Stimulated activated CD8-positive, alpha-beta memory T cell treated with anti-CD3 and anti-CD28 coated beads, Interleukin-4, amount 100 ng/mL, for 48 hours (primary cell): ENCODE measurements around the gene DYNC1I2.

Experiments
- DNase-seq: peaks from one replicate; pipeline ENCODE4 v3.0.0-alpha.2; 2020

DYNC1I2 gene

GRCh38 chr2:171687287-171688128, at the start of gene DYNC1I2:
Gene DYNC1I2 (plus strand): TSS chr2:171687469. CDS start chr2:171690156, 2,687 bp downstream.
- peak; percentile 82 for DNase-seq

DNA sequence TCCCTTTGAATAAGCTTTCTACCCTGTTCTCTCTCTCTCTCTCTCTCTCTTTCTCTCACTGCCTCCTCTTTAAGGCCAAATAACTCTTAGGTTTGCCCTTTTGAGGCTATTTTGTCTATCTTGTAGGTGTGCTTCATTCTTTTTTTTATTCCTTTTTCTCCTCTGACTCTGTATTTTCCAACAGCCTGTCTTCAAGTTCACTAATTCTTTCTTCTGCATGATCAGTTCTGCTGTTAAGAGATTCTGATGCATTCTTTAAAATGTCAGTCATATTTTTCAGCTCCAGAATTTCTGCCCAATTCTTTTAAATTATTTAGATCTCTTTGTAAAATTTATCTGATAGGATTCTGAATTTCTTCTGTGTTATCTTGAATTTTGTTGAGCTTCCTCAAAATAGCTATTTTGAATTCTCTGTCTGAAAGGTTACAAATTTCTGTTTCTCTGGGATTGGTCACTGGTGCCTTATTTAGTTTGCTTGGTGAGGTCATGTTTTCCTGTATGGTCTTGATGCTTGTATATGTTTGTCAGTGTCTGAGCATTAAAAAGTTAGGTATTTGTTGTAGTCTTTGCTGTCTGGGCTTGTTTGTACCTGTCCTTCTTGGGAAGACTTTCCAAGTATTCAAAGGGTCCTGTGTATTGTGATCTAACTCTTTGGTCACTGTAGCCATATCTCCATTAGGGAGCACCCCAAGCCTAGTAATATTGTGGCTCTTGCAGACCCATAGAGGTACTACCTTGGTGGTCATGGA, 35.4 kb upstream of the DYNC1I2 start:
- DNase-seq = no peak

DNA sequence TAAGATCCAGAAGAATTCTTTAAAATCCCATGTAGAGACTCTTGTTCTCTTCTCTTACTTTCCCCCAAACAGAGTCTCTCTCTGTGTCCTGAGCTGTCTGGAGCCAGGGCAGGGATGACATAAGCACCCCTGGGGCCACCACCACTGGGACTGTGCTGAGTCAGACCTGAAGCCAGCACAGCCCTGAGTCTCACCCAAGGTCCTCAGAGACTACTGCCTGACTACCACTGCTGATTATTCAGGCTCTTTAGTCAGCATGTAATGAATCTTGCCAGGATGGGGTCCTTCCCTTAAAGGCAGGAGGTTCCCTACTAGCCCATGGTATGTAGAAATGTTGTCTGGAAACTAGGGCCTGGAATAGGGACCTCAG, 34.9 kb upstream of the DYNC1I2 start:
- DNase-seq = no peak

- no peak for DNase-seq
Observed at GRCh38 chr2:171655586-171655985, 31.7 kb upstream of the DYNC1I2 start.

DNA sequence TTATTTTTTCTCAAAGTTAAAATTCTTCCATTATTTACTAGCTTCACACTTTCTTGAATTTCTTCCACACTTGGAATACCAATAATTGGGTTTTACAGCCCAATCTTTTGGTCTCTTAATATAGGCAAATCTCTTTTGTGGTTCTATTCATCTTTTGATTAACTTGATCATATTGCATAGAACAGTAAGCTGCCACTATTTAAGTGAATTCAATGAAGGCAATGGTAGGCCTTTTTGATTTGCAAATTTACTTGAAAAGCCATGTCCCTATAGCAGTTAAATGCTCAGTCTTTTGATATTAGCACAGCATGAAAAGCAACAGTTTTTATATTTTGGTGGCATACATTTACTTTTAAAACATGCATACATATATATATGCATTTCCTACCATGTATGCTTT, 20.2 kb upstream of the DYNC1I2 start:
- DNase-seq = no peak

DNA sequence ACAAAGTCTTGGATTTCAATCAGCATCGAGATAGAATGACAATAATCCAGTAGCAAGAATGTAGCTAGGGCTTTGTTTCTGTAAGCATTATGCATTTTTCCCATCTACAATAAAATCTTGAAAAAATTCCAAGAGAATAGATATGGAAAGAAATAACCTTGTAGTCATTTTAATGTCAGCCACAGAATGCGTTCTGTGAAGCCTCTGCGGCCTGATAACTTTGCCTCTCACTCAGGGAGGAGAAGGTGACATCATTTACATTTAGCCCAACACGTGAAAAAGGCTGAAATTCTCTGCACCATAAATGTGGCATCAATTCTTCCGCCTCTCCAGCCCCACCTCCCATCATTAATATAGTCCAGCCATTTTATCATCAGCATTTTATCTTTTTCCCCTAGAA, 19.1 kb upstream of the DYNC1I2 start:
- DNase-seq = no peak

GRCh38 chr2:171669121-171669520, 18.1 kb upstream of the DYNC1I2 start:
- DNase-seq = no peak

DNA sequence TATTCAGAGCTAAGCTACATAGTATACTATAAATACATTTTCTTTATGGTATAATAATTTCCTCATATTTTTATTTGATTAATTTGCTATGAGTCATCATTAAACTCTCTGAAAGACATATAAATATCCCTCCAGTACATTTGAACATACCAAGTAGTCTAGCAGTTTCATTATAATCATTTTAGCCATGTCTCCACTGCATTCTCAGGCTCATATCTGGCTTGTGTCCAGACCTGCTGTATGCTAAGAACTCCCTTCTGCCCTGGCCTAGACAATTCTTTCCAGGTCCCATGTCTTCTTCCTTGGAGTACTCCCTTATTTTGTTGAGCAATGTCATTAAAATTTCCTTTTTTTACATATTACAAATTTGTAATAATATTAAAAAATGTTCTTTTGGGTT, 16.6 kb upstream of the DYNC1I2 start:
- DNase-seq = no peak

- no peak for DNase-seq
Observed at GRCh38 chr2:171671867-171672266, 15.4 kb upstream of the DYNC1I2 start.

GRCh38 chr2:171673905-171674304, 13.4 kb upstream of the DYNC1I2 start:
- no peak for DNase-seq

DNA sequence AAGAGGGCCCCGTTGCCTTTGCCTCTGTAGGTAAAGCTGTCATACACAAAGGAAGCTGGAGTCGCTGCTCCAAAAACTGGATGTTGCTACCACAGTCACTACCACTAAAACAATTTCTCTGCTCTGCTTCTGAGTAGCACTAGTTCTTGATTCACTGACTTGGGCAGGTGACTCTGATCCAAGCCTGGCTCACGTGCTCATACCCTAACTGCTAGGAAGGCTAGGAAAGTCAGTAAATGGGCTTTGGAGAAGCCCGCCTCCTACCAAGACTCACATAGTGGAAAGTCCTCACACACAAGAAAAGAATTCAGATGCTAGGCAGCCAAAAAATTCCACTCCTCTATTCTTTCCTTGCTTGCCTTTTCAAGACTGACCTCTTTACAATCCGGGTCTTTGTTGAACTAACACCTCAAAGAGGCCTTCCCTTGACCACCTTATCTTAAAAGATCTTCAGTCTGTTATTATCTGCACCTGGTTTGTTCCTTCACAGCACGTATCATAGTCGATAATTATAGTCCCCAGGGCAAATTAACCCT, 11.4 kb upstream of the DYNC1I2 start:
- DNase-seq = no peak

GRCh38 chr2:171678619-171679018, 8.7 kb upstream of the DYNC1I2 start:
- DNase-seq = no peak

DNA sequence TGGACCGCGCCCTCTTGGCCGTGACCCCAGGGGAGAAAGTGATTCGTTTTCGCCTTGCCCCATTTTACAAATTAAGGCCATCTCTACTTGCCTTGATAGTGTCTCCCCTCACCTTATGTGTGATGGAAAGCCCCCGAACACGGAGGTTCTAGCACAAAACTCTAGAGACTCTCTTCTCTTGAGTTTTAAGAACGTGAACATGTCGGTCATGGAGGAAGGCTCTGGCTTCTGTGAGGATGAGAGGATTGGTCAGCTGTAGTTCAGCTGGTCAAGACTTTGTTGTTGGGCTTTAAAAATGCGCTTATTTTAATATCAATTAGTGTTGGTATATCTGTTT, 828 bp downstream of the DYNC1I2 start:
- no peak for DNase-seq

GRCh38 chr2:171692331-171692730, 5.1 kb downstream of the DYNC1I2 start:
- no peak for DNase-seq

DNA sequence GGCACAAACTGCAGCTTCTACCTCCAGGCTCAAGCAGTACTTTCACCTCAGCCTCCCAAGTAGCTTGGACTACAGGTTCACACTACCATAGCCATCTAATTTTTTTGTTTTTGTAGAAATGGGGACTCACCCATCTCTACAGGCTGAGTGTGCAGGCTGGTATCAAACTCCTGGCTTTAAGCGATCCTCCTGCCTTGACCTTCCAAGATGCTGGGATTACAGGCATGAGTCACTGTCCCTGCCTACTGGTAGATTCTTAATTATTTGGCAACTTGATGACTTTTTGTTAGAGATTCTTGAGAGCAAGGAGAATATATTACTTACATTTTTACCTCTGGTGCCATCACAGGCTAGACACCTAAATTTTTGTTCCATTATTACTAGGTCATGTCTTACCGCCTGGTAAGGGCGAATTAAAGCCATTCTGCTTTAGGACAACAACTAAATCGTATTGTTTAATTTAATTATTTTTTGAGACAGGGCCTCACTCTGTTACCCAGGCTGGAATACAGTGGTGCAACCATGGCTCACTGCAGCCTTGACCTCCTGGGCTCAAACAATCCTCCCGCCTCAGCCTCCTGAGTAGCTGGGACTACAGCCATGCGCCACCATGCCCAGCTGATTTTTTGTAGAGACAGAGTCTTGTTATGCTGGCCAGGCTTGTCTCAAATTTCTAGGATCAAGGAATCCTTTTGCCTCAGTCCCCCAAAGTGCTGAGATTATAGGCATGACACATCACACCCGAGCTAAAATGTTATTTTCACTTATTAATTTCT, 15.7 kb downstream of the DYNC1I2 start:
- DNase-seq = no peak

DNA sequence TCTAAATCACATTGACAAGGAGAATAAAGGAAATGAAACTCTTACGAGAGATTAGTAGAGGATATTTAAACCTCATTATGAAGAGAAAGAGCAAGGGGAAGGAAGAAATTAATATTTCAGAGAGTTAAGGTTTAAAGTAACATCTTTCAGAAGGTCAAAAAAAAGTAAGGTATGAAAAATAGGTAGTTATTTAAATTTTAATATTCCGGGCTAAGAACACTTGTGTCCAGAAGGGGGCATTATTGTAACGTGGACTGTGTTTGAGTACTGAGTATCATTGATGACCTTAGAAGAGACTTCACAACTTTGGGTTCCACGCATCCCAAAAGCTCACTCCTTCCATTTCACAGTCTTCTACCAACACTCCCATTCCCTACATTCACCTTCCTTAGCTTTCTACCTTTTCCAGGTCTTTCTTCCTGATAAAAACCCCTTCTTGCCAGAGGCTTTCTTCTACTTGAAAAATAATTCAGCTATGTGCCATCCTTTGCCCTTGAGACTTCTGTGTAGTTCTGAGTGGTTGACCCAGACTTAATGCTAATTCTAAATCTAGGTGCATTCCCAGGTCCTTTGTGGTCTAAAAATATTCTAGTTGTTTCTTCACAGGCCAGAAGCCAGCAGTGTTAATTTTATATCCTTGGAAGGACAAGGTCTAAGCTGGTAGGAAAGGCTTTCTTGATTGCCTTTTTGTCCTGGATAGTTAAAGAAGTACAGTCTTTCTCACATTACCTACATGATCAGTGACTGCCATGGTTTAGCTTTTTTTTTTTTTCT, 16.5 kb downstream of the DYNC1I2 start:
- DNase-seq = no peak

GRCh38 chr2:171706152-171706803, 19.0 kb downstream of the DYNC1I2 start:
- no peak for DNase-seq

GRCh38 chr2:171707752-171708151, 20.5 kb downstream of the DYNC1I2 start:
- no peak for DNase-seq

DNA sequence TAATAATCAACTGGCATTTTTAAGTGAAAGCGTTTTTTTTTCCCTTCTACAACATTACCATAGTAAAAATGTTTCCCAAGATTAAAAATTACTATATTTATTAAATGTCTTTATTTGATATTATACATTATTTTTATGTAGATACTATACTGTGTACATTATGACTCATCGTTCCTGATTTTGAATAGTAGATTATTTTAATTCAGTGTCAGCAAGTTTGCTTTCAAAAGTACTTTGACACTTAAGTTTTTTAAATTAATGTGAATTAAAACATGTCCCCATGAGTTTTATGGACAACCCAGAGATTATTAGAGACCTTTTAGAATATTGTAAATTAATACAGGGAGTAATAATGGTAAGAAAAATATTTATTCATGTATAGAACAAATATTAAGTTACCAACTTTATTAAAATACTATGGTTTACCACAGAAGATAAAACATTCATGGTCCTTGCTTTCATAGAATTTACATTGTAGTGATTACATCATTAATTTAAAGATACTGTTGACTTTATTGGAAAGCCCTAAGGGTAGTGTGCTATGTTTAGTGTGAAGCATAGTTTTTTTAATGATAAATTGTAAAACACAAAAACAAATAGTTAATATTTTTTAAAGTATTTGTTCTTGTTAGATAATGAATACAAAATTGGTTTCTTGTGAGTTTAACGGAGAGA, 21.9 kb downstream of the DYNC1I2 start:
- no peak for DNase-seq

- DNase-seq = no peak
Observed at GRCh38 chr2:171711351-171711750, 24.1 kb downstream of the DYNC1I2 start.

- no peak for DNase-seq
Observed at GRCh38 chr2:171712051-171712450, 24.8 kb downstream of the DYNC1I2 start.
